Transverse colon (tissue), 4 donors: Measurements from ENCODE around the gene PLA2G4F. TPM values are rescaled to one million over a fixed set of nuclear protein-coding genes. Genes with fewer than 3 reads are reported as not detected.

Experiments
- DNase-seq: peaks from one replicate; pipeline ENCODE4 v3.0.0-alpha.2; 2019
- H3K27ac ChIP-seq, 4 donors: fragments of 200-600 bp; sonication (generic); 2 replicates each; pipeline ENCODE4 v1.5.1; 2016 to 2018; ENCODE audit warnings: inconsistent platforms in 4 of 4
- H3K27me3 ChIP-seq: fragments of 200-600 bp; sonication (generic); 2 replicates; pipeline ENCODE4 v1.5.1; 2017; ENCODE audit warnings: inconsistent platforms
- H3K36me3 ChIP-seq, 4 donors: fragments of 200-600 bp; sonication (generic); 2 replicates each; pipeline ENCODE4 v1.5.1; 2017 to 2019; ENCODE audit warnings: inconsistent platforms in 4 of 4
- H3K4me1 ChIP-seq, 4 donors: fragments of 200-600 bp; sonication (generic); 2 replicates each; pipeline ENCODE4 v1.5.1; 2017 to 2020; ENCODE audit warnings: inconsistent platforms in 4 of 4
- H3K4me3 ChIP-seq, 4 donors: fragments of 200-600 bp; sonication (generic); 1 replicate in 1 of 4; 2 replicates in 3 of 4; pipeline versions ENCODE4 v1.5.1 to v1.6.1; 2017 to 2019; ENCODE audit warnings: inconsistent platforms in 4 of 4
- H3K9me3 ChIP-seq, 2 donors: fragments of 200-600 bp; sonication (generic); 2 replicates each; pipeline ENCODE4 v1.5.1; 2017 to 2019; ENCODE audit warnings: inconsistent platforms in 2 of 2
- CTCF ChIP-seq, 5 experiments: fragments of 200-600 bp in 3 of 5; fragments of 450-650 bp in 2 of 5; sonication (generic) in 3 of 5; IDR thresholded peaks; 1 replicate in 2 of 5; 2 replicates in 3 of 5; pipeline ENCODE4 v1.5.1; 2016 to 2017; ENCODE audit warnings: antibody characterized with exemption in 5 of 5, inconsistent platforms in 3 of 5, mild to moderate bottlenecking in 2 of 5, moderate library complexity in 1 of 5
- EP300 ChIP-seq: sonication (generic); formaldehyde crosslinking; IDR thresholded peaks from one replicate; pipeline ENCODE4 v1.6.1; 2017; ENCODE audit warnings: antibody characterized with exemption, low read depth
- POLR2A ChIP-seq: fragments of 450-650 bp; IDR thresholded peaks from one replicate; pipeline ENCODE4 v1.6.1; 2016; ENCODE audit warnings: antibody characterized with exemption, mild to moderate bottlenecking, moderate library complexity
- POLR2AphosphoS5 ChIP-seq, 3 donors: sonication (generic); formaldehyde crosslinking; IDR thresholded peaks; one replicate each; pipeline ENCODE4 v1.6.1; 2016; ENCODE audit warnings: antibody characterized with exemption in 3 of 3
- WGBS, 2 donors: methylation state at CpG; one replicate each; pipeline ENCODE4 v1.1.5; 2018; ENCODE audit warnings: low coverage in 1 of 2; 5-methylcytosine and 5-hydroxymethylcytosine counted together
- in situ Hi-C, 4 donors: fragments of 200-750 bp; cut with MboI; loops; one replicate each; pipeline versions ENCODE4 v1.15.0 to v1.15.1; 2017; ENCODE audit warnings: low sequenced_read_pairs in 3 of 4, low pct_ligation_motif_present in 1 of 4, low pct_unique_long_range_greater_than_20kb in 1 of 4
- intact Hi-C: fragments of 100-400 bp; cut with DNase I; formaldehyde crosslinking; loops from one replicate; pipeline ENCODE4 v1.15.1; 2023; ENCODE audit warnings: low total_unique reads
- total RNA-seq, 4 donors: library from RNA; depleted of rRNA; stranded (reverse); fragments of >200 nt; gene quantifications; one replicate each; pipeline ENCODE4 v1.1.0, GENCODE V29; 2016

Gene PLA2G4F
- total RNA-seq, 4 donors from 2014 or later = 25.1 to 135 (median 78.0) TPM

DNA sequence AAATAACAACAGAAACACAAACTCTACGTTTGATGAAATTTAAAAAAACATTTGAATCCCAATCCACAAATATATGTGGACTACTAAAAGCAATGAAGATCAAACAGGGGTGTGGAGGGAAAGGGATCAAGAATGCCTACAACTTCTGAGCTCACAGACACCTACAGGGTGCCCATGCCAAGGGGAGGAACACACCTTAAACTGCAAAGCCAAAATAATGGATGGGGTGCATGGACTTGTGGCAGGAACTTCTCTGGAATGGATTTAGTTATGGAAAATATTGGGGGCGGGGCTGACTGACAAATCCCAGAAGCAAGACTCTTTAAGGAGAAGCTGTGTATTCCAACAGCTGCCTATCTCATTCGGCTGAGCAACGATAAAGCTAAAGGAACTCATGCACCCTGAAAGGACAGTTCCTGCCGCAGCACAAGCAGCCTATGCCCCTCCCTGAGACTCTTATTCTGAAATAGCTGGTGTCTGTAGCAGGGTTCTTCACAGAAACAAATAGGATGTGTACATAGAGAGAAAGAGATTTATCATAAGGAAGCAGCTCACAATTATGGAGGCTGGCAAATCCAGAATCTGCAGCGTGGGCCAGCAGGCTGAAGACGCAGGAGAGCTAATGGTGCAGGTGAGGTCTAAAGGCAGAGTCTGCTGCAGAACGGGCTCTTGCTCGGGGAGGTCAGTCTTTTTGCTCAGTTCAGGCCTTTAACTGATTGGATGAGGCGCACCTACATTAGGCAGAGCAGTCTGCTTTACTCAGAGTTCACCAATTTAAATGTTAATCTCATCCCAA, 37.6 kb downstream of the PLA2G4F start:
- peak; percentile 41 for DNase-seq

GRCh38 chr15:42111924-42112323, 44.5 kb downstream of the PLA2G4F start:
- TF ChIP-seq POLR2A (no peak), POLR2AphosphoS5 (IDR thresholded peaks at IDR 0.05) (no peak), CTCF (IDR thresholded peaks at IDR 0.05) (no peak), EP300 (no peak)
- in situ Hi-C loops = no loop called here
- Histone ChIP-seq H3K4me3 (no peak overlapping the region), H3K27me3 (no peaks in the 10 kb centered on the region), H3K27ac (peak overlapping the region in 1 of 4 donors; percentile 21), H3K4me1 (peaks cover 0 to 22% (median 8%) of the 10 kb centered on the region in 4 donors), H3K36me3 (no peaks in the 10 kb centered on the region), H3K9me3 (no peaks in the 10 kb centered on the region)
- DNase-seq = no peak
- WGBS, 2 donors = 50 to 81% methylated on average over 2 to 4 of the region's 4 CpGs
- intact Hi-C loops = no loop called here

More for the DNA sequence above, 37.6 kb downstream of the PLA2G4F start:
- Histone ChIP-seq H3K27me3 (no peaks in the 10 kb centered on the region), H3K4me3 (no peak overlapping the region), H3K9me3 (no peaks in the 10 kb centered on the region), H3K36me3 (no peaks in the 10 kb centered on the region), H3K27ac (peak overlapping the region; percentile 13 to 66 (median 58)), H3K4me1 (peaks cover 0 to 6% (median 5%) of the 10 kb centered on the region in 4 donors)
- no peak for TF ChIP-seq POLR2AphosphoS5 (IDR thresholded peaks at IDR 0.05)
- TF ChIP-seq EP300 = no peak
- no peak for TF ChIP-seq POLR2A
- TF ChIP-seq CTCF (IDR thresholded peaks at IDR 0.05) = no peak
- intact Hi-C loops (no loop called here), in situ Hi-C loops (no loop called here)
- 19 to 21% methylated on average over 6 to 10 of the region's 10 CpGs for WGBS, 2 donors

- Histone ChIP-seq H3K27me3 (no peaks in the 10 kb centered on the region), H3K4me1 (peaks cover 7 to 35% (median 17%) of the 10 kb centered on the region in 4 donors), H3K9me3 (no peaks in the 10 kb centered on the region), H3K36me3 (no peaks in the 10 kb centered on the region), H3K4me3 (no peak overlapping the region), H3K27ac (no peak overlapping the region)
- DNase-seq = no peak
- TF ChIP-seq POLR2AphosphoS5 (IDR thresholded peaks at IDR 0.05) = no peak
- TF ChIP-seq CTCF (IDR thresholded peaks at IDR 0.05) = no peak
- no peak for TF ChIP-seq POLR2A
- intact Hi-C loops (no loop called here), in situ Hi-C loops (no loop called here)
- 70 to 73% methylated on average over 3 of the region's 3 CpGs for WGBS, 2 donors
Measured at GRCh38 chr15:42110367-42110766, 46.1 kb downstream of the PLA2G4F start.

- 59 to 90% methylated on average over 2 to 3 of the region's 3 CpGs for WGBS, 2 donors
- Histone ChIP-seq H3K4me1 (peaks cover 7 to 35% (median 17%) of the 10 kb centered on the region in 4 donors), H3K27me3 (no peaks in the 10 kb centered on the region), H3K27ac (no peak overlapping the region), H3K9me3 (no peaks in the 10 kb centered on the region), H3K36me3 (no peaks in the 10 kb centered on the region), H3K4me3 (no peak overlapping the region)
- in situ Hi-C loops = no loop called here
- TF ChIP-seq EP300 = no peak
- no peak for TF ChIP-seq POLR2AphosphoS5 (IDR thresholded peaks at IDR 0.05)
- no peak for TF ChIP-seq POLR2A
- no peak for TF ChIP-seq CTCF (IDR thresholded peaks at IDR 0.05)
- no peak for DNase-seq
- intact Hi-C loops = no loop called here
Measured at GRCh38 chr15:42108806-42109205, 47.6 kb downstream of the PLA2G4F start.
